Measurements from ENCODE around the gene GMDS. TPM values are rescaled to one million over a fixed set of nuclear protein-coding genes. Genes with fewer than 3 reads are reported as not detected.

The GMDS gene
- total RNA-seq, 2 donors from 2014 or later = 25.4 to 29.5 TPM

DNA sequence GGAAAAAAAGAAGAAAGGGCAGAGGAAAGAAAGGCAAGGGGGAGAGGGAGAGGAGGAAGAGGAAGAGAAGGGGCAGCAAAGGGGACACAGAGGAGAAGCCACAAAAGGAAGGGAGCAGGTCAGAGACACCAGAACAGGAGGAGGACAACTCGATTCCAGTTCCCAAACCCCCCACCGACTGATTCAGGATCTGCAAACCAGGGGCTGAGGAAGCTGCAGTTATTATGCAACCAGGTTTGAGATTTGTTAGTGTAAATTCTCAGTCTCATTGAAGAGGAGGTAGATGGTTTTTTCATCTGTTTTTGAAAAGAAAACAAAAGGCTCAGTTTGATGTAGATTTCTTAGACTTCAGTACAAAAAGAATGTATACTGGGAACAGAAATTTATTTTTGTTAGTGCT is 432.9 kb downstream of the GMDS start:
- peaks cover 9% of the 10 kb centered on the region for H3K4me1 Mint-ChIP-seq

DNA sequence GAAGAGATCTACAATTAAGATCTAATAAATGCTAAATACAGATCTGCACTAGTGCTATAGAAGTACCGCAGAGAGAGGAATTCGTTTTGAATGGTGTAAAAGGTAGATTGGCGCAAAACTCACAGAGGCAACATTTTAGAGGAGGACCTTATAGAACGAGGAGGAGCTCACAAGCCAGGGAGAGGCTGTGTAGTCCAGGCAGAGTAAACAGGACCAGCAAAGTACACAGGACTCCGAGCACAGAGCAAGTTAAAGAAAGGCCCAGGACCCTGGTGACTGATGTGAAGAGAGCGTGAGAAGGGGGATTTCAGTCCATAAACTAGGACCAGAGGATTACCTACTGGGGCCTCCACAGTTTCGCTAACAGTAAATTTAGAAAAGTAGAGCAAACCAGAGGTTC is 433.4 kb downstream of the GMDS start:
- TF ChIP-seq, protein P1, sequence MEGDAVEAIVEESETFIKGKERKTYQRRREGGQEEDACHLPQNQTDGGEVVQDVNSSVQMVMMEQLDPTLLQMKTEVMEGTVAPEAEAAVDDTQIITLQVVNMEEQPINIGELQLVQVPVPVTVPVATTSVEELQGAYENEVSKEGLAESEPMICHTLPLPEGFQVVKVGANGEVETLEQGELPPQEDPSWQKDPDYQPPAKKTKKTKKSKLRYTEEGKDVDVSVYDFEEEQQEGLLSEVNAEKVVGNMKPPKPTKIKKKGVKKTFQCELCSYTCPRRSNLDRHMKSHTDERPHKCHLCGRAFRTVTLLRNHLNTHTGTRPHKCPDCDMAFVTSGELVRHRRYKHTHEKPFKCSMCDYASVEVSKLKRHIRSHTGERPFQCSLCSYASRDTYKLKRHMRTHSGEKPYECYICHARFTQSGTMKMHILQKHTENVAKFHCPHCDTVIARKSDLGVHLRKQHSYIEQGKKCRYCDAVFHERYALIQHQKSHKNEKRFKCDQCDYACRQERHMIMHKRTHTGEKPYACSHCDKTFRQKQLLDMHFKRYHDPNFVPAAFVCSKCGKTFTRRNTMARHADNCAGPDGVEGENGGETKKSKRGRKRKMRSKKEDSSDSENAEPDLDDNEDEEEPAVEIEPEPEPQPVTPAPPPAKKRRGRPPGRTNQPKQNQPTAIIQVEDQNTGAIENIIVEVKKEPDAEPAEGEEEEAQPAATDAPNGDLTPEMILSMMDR (conservative IDR thresholded peaks at IDR 0.05) = no peak
- H3K9me3 ChIP-seq (ENCODE audit: control insufficient read depth, low read length) = no peaks in the 10 kb centered on the region
- Mint-ChIP-seq H3K27me3 (ENCODE audit: insufficient read depth) (no peaks in the 10 kb centered on the region), H3K9me3 (no peaks in the 10 kb centered on the region), H3K4me1 (peaks cover 9% of the 10 kb centered on the region), H3K4me3 (no peak overlapping the region), H3K27ac (no peak overlapping the region), H3K36me3 (ENCODE audit: low read depth) (no peaks in the 10 kb centered on the region)
- no peak overlapping the region for H3K4me3 ChIP-seq (ENCODE audit: low read length)
- no peaks in the 10 kb centered on the region for H3K36me3 ChIP-seq (ENCODE audit: control insufficient read depth, insufficient read depth, low read length)
- H3K9ac ChIP-seq (ENCODE audit: extremely low read depth, low read length, poor library complexity, severe bottlenecking) = no peak overlapping the region
- 90 to 91% methylated on average over 6 to 7 of the region's 7 CpGs for WGBS, 2 experiments (ENCODE audit: insufficient coverage in 1 of 2, insufficient read length in 1 of 2)
- no peaks in the 10 kb centered on the region for H3K27me3 ChIP-seq (ENCODE audit: control insufficient read depth, insufficient read depth, low read length, poor library complexity, severe bottlenecking)
- no peak for DNase-seq
- no peaks in the 10 kb centered on the region for H3K4me1 ChIP-seq (ENCODE audit: control insufficient read depth, insufficient read depth, low read length)
- no peak overlapping the region for H3K27ac ChIP-seq (ENCODE audit: low read depth, low read length)

More for the DNA sequence above, 432.9 kb downstream of the GMDS start:
- TF ChIP-seq, protein P1 (conservative IDR thresholded peaks at IDR 0.05) = no peak
- H3K9me3 ChIP-seq (ENCODE audit: control insufficient read depth, low read length) = no peaks in the 10 kb centered on the region
- no peaks in the 10 kb centered on the region for H3K36me3 Mint-ChIP-seq (ENCODE audit: low read depth)
- H3K27me3 Mint-ChIP-seq (ENCODE audit: insufficient read depth) = no peaks in the 10 kb centered on the region
- no peak overlapping the region for H3K4me3 ChIP-seq (ENCODE audit: low read length)
- no peak overlapping the region for H3K27ac Mint-ChIP-seq
- H3K27ac ChIP-seq (ENCODE audit: low read depth, low read length) = no peak overlapping the region
- no peak for DNase-seq
- no peak overlapping the region for H3K4me3 Mint-ChIP-seq
- no peaks in the 10 kb centered on the region for H3K9me3 Mint-ChIP-seq
- H3K9ac ChIP-seq (ENCODE audit: extremely low read depth, low read length, poor library complexity, severe bottlenecking) = no peak overlapping the region
- no peaks in the 10 kb centered on the region for H3K36me3 ChIP-seq (ENCODE audit: control insufficient read depth, insufficient read depth, low read length)
- H3K4me1 ChIP-seq (ENCODE audit: control insufficient read depth, insufficient read depth, low read length) = no peaks in the 10 kb centered on the region
- no peaks in the 10 kb centered on the region for H3K27me3 ChIP-seq (ENCODE audit: control insufficient read depth, insufficient read depth, low read length, poor library complexity, severe bottlenecking)
- WGBS, 2 experiments (ENCODE audit: insufficient coverage in 1 of 2, insufficient read length in 1 of 2) = 78 to 83% methylated on average over 2 of the region's 2 CpGs

DNA sequence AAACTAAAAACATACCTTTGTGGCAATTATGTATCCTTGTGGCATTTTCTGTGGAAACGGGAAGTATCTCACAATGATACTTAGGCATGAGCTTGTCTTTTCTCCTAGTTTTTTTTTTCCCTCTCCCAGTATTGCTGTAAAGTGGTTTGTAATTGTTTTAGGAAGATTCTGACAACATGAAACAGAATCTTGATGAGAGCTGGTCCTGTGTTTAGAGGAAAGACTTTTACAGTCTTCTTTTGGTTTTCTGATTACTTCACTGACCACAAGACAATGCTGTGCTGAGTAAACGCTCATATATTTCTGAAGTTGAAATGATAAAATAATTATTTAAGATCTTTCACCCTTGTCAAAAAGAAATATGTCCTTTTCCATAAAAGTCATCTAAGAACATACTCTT is 434.5 kb downstream of the GMDS start:
- no peaks in the 10 kb centered on the region for H3K36me3 Mint-ChIP-seq (ENCODE audit: low read depth)
- no peak overlapping the region for H3K27ac Mint-ChIP-seq
- Histone ChIP-seq H3K9ac (ENCODE audit: extremely low read depth, low read length, poor library complexity, severe bottlenecking) (no peak overlapping the region), H3K36me3 (ENCODE audit: control insufficient read depth, insufficient read depth, low read length) (no peaks in the 10 kb centered on the region), H3K9me3 (ENCODE audit: control insufficient read depth, low read length) (no peaks in the 10 kb centered on the region), H3K27me3 (ENCODE audit: control insufficient read depth, insufficient read depth, low read length, poor library complexity, severe bottlenecking) (no peaks in the 10 kb centered on the region), H3K4me3 (ENCODE audit: low read length) (no peak overlapping the region), H3K27ac (ENCODE audit: low read depth, low read length) (no peak overlapping the region), H3K4me1 (ENCODE audit: control insufficient read depth, insufficient read depth, low read length) (no peaks in the 10 kb centered on the region)
- 92% methylated on average over 1 of the region's 2 CpGs; no CpG with 5 or more reads in 1 of the 2 experiments for WGBS, 2 experiments (ENCODE audit: insufficient coverage in 1 of 2, insufficient read length in 1 of 2)
- H3K4me1 Mint-ChIP-seq = peaks cover 9% of the 10 kb centered on the region
- DNase-seq = no peak
- H3K27me3 Mint-ChIP-seq (ENCODE audit: insufficient read depth) = no peaks in the 10 kb centered on the region
- no peak overlapping the region for H3K4me3 Mint-ChIP-seq
- TF ChIP-seq, protein P1 (conservative IDR thresholded peaks at IDR 0.05) = no peak
- no peaks in the 10 kb centered on the region for H3K9me3 Mint-ChIP-seq

Measured in endodermal cell (in vitro differentiated cells).